ENCODE data around the gene PPP2R5C.
"Not testable (repeated sequence)": the region's sequence is repeated elsewhere in the genome, so short reads cannot be mapped to it uniquely, and the experiment has no call there.

PPP2R5C gene

GRCh38 chr14:101958418-101959180 lies 197.1 kb downstream of the PPP2R5C start:
- DNase-seq = no peak

DNA sequence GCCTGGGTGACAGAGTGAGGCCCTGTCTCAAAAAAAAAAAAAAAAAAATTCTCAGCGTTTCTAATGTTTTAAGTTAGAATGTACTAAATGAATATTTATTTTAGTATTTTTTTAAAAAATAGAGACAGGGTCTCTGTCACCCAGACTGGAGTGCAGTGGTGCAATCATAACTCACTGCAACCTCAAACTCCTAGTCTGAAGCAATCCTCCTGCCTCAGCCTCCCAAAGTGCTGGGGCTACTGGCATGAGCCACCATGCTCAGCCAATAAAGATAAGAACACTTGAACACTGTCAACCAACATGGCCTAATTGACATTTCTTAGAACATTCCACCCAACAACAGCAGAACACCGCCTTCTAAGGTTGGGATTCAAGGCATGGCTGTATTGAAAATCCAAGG lies 197.8 kb downstream of the PPP2R5C start:
- no peak for DNase-seq

DNA sequence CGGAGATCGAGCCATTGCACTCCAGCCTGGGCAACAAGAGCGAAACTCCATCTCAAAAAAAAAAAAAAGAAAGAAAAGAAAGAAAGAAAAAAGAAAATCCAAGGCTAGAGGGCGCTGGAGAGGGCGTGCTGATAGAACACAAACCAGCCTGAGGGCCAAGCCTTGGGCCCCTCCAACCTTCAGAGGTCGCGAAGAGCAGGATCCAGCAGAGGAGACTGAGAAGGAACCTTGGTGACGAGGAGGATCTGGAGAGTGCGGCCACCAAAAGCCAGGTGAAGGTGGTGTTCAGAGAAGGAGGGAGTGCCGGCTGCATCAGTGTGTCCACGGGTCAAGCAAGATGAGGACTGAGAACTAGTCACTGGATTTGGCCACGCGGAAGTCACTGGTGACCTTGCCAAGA lies 198.7 kb downstream of the PPP2R5C start:
- DNase-seq = no peak

GRCh38 chr14:101961011-101961721 lies 199.7 kb downstream of the PPP2R5C start:
- DNase-seq = peak; percentile 77

- DNase-seq = no peak
Measured at GRCh38 chr14:101961746-101962502, 200.4 kb downstream of the PPP2R5C start.

- DNase-seq = no peak
Measured at GRCh38 chr14:101962503-101962874, 201.0 kb downstream of the PPP2R5C start.

DNA sequence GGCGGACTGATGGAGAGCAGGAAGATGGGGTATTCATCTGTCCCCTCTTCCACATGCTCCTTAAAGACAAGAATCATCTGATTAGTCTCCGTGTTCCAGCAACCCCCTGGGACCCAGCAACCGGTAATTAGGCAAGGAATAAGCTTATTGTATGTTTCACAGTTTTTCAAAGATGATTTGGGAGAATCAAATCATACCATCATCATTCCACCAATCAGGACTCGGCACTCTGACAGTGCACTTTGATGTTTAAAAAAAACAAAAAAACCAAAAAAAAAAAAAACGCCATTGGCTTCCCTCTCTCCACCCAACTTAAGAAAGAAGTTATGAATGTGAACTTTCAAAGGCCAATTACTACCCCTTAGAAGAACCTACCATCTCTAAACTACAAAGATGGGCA lies 201.5 kb downstream of the PPP2R5C start:
- DNase-seq = no peak

DNA sequence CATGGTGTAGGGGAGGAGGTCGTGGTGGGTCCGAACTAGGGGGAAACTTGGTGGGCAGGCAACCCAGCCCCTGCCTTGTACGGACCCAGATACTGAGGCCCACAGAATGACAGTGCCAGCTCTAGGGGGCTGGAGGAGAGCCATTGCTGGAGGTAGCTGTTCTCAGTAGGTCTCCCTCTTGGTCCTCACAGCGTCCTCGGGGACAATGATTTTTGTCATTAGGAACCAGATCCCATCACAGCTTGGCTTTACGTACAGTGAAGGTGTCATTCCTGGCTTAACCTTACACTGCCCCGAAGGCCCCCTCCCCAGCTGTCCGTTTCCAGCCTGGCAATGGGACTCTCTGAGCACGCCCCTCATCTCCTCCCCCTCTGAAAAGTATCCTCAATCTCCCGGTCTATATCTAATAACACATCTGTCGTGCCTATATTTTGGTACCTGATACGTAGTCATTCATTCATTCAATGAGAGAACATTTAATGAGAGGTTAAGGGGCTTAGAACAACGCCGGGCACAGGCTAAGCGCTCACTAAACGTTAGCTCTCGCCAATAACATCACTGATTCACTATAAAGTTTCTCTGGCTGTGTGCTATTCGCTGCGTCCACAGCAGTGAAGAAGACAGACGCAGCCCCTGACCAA lies 202.3 kb downstream of the PPP2R5C start:
- DNase-seq = no peak

GRCh38 chr14:101964297-101965180 lies 203.0 kb downstream of the PPP2R5C start, which contains the start of gene DYNC1H1:
DYNC1H1 (plus strand) TSS chr14:101964573; CDS start chr14:101964692, 119 bp downstream.
- peak; percentile 97 for DNase-seq

DNA sequence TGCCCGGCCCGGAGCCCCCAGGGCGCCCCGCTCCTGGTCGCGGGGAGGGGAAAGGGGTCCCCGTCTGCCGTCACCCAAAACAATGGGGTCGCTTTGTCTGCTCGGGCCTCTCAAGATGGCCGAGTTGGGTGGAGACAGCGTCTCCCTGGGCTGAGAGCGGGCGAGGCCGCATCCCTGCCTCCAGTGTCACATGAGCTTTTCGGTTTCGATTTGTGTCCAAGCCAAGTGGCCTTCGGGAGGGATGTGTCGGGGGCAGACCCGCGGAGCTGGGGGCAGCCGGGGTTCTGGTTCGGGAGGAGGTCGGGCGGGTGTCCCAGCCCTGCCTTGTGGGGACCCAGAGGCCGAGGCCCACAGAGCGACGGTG lies 203.7 kb downstream of the PPP2R5C start:
- peak; percentile 81 for DNase-seq

GRCh38 chr14:101965770-101966722 lies 204.5 kb downstream of the PPP2R5C start:
- DNase-seq = no peak

- no peak for DNase-seq
Measured at GRCh38 chr14:101966742-101967141, 205.2 kb downstream of the PPP2R5C start.

- no peak for DNase-seq
Measured at GRCh38 chr14:101968186-101968585, 206.7 kb downstream of the PPP2R5C start.

GRCh38 chr14:101969481-101969880 lies 208.0 kb downstream of the PPP2R5C start:
- DNase-seq = no peak

GRCh38 chr14:101970830-101971400 lies 209.4 kb downstream of the PPP2R5C start:
- DNase-seq = no peak

GRCh38 chr14:101971458-101971857 lies 209.9 kb downstream of the PPP2R5C start:
- DNase-seq = not testable (repeated sequence)

DNA sequence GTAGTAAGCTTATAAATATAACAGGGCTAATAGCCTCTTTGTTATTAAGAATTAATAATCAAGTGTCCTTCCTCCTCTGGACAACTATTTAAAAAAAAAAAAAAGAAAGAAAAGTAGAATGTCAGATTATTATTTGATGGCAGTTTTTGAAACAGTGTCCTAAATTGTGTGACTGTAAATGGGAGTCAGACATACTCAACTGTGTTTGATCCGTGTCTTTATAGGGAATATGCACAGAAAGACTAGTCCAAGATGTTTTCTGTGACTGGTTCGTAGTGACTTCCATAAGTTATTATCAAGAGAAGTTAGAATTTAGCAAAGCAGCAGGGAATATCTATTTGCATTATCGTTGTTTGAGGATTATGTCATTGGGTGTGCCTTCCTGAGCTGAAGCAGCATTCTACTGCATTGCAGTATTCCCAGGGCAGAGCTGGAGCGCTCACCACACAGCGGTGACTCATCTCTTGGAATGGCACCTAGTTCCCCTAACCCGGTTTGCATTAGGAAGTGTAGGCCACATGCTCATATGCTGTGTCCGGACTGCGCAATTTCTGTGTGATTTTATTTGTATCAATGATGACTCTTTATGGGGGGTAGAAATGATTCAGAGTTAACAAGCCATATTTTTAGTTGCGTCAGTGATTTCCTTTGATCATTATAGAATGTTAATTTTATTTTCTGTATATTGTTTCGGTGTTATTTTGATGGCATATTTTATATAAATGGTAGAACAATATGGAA lies 210.8 kb downstream of the PPP2R5C start:
- DNase-seq = peak; percentile 79

DNA sequence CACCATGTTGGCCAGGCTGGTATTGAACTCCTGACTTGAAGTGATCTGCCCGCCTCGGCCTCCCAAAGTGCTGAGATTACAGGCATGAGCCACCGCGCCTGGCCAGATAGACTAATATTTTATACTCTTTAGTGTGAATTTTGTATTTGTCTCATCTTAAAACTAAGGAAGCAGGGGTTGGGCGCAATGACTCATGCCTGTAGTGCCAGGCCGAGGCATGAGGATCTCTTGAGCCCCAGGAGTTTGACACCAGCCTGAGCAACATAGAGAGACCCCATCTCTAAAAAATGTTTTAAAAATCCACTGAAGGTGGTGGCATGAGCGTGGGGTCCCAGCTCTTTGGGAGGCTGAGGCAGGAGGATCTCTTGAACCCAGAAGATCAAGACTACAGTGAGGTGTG lies 211.8 kb downstream of the PPP2R5C start:
- no peak for DNase-seq

DNA sequence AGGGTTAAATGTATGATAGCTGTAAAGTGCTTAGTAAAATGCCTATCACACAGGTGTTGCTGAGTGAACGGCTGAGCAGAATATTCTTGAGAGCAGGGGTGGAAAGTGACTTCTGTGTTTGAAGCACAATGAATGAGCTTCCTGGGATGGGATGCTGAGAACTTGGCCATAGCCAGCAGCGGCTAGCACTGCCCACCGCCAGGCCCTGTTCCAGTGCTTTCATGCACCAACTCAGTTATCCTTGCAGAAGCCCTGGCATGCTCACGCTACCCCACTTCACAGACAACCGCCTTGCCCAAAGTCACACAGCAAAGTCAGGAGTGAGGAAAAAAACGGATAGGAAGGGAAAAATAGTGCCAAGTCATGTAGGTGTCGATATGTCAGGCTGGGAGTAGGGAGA lies 213.7 kb downstream of the PPP2R5C start:
- DNase-seq = no peak

Measured in right forelimb (tissue), 1 donor.